Neural progenitor cell (in vitro differentiated cells): ENCODE results near the gene RELL1.

Experiments
- EZH2phosphoT487 ChIP-seq: fragments of 200-600 bp; sonication (generic); IDR thresholded peaks from 2 replicates; pipeline ENCODE4 v1.6.1; 2017; ENCODE audit warnings: antibody characterized with exemption
- TF ChIP-seq, protein P1 (sequence below): fragments of 200-600 bp; sonication (generic); IDR thresholded peaks from 2 replicates; pipeline ENCODE4 v1.5.1; 2017; ENCODE audit warnings: antibody characterized with exemption, mild to moderate bottlenecking

DNA sequence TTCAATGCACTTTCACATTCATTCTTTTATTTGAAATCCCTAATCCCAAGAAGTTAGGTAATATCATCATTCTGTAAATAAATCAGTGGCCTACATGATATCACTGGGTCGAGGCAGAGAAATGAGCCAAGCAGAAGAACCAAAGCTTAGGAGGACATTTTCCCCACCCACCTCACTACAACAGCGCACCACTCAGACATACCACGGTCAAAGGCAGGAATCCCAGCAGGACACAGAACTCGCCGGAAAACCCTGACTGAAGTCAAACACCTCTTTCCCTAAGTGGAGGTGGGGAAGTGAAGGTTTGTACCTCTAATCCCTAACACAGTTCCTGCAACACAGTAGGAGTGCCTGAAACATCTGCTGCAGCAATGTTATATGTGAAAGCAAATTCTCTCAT lies 21.5 kb downstream of the RELL1 start:
- TF ChIP-seq, protein P1, sequence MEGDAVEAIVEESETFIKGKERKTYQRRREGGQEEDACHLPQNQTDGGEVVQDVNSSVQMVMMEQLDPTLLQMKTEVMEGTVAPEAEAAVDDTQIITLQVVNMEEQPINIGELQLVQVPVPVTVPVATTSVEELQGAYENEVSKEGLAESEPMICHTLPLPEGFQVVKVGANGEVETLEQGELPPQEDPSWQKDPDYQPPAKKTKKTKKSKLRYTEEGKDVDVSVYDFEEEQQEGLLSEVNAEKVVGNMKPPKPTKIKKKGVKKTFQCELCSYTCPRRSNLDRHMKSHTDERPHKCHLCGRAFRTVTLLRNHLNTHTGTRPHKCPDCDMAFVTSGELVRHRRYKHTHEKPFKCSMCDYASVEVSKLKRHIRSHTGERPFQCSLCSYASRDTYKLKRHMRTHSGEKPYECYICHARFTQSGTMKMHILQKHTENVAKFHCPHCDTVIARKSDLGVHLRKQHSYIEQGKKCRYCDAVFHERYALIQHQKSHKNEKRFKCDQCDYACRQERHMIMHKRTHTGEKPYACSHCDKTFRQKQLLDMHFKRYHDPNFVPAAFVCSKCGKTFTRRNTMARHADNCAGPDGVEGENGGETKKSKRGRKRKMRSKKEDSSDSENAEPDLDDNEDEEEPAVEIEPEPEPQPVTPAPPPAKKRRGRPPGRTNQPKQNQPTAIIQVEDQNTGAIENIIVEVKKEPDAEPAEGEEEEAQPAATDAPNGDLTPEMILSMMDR, result no peak
- TF ChIP-seq EZH2phosphoT487, result no peak
